ENCODE measurements around the gene STXBP2. TPM values are rescaled to one million over a fixed set of nuclear protein-coding genes. Genes with fewer than 3 reads are reported as not detected.
A peak's percentile ranks its signal among the peaks of the same experiment; 100 is the strongest.

Gene STXBP2
- total RNA-seq, 1 donor from 2014 or later, result 2.4 TPM

DNA sequence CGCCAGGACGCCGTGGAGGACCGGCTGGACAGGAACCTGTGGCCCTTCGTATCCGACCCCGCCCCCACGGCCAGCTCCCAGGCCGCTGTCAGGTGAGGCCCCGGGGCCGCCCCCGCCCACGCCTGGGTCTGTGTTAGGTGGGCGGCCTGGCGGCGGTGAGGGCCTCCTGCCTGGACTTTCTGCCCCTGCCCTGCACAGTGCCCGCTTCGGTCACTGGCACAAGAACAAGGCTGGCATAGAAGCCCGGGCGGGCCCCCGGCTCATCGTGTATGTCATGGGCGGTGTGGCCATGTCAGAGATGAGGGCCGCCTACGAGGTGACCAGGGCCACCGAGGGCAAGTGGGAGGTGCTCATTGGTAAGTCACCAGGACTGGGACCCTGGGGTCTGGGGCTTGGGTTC is 10.2 kb downstream of the STXBP2 start:
- no peak for DNase-seq (ENCODE audit: low spot score in 2 of 2)
- no peak for FAIRE-seq

DNA sequence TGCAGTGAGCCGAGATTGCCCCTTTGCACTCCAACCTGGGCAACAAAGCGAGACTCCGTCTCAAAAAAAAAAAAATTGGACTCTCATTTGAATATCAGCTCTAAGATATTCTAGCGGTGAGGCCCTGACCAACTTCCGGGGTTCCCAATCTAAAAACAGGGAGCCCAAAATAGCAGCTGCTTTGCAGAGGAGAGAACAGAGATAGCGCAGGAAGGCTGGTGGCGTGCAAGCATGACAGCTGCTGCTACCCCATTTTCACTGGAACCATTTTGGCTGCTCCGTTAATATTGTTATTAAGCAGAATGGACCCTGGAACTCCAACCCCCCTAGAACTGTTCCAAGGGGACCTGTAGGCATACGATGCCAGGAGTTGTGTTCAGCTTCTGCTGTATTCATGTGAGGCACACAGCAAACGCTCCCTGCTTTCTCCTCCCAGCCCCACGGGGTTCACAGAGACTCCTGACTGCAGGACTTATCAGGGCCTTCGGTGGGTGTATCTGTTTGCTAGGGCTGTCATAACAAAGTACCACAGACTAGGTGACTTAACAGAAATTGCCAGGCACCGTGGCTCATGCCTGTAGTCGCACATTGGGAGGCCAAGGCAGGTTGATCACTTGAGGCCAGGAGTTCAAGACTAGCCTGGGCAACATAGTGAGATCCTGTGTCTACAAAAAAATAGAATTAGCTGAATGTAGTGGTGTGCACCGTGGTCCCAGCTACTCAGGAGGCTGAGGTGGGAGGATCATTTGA is 11.5 kb downstream of the STXBP2 start:
- FAIRE-seq (no peak), DNase-seq (ENCODE audit: low spot score in 2 of 2) (no peak)

DNA sequence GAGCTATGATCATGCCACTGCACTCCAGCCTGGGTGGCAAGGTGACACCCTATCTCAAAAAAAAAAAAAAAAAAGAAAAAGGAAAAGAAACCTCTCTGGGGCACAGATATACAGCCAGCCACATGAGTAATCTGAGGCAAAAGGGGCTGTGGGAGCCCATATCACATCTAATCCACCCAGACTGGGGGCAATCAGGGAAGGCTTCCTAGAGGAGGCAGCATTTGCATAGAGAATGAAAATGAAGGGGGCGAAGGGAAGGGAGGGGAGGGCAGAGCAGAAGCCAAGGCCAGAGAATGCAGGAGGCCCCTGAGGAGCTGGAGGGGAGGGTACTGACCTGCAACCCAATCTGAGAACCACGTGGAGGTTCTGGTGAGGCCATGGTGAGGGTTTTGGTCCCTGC is 13.2 kb downstream of the STXBP2 start:
- no peak for FAIRE-seq
- DNase-seq (ENCODE audit: low spot score in 2 of 2), result no peak

DNA sequence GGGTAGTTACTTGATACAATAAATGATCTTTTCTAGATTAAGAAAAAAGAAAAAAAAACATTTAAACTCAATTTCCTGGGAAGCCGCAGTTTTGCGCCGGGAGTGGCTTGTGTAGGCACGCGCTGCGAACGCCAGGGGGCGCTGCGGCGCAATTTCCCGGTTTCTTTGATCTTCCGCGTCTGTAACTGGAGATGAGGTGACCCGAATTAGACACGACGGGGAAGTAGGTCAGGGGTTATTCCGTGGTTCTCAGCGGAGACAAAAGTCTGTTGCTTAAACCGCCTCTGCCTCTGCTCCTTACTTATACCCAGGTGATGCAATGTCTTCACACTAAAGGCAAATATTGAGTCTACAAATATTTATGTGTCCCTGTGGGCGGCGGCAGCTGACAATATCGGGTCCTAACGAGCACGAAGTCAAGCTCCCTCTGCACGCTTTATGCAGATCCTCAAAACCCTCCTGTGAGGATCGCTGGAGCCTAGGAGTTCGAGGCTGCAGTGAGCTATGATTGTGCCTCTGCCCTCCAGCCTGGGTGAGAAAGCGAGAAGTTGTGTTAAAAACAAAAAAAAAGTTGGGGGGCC is 15.2 kb downstream of the STXBP2 start:
- FAIRE-seq, result no peak
- peak; percentile 73 to 88 for DNase-seq (ENCODE audit: low spot score in 2 of 2)

DNA sequence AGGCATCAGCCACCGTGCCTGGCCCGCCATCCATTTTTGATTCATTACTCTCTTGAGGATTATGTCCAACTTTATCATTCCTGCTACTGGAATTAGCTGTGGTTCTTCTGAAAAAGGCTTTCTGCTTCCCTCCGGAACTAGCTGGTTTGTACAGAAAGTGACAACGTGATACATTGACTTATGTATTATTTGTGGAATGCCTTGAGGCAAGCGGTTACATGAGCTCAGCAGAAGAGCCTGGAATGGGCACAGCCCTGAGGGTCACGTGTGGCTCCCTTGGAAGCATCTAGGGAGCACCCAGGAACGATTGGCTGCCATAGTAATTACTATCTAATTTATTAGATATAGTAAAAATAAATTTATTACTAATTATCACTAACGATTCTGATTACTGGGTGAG is 17.5 kb downstream of the STXBP2 start:
- FAIRE-seq (no peak), DNase-seq (ENCODE audit: low spot score in 2 of 2) (no peak)

DNA sequence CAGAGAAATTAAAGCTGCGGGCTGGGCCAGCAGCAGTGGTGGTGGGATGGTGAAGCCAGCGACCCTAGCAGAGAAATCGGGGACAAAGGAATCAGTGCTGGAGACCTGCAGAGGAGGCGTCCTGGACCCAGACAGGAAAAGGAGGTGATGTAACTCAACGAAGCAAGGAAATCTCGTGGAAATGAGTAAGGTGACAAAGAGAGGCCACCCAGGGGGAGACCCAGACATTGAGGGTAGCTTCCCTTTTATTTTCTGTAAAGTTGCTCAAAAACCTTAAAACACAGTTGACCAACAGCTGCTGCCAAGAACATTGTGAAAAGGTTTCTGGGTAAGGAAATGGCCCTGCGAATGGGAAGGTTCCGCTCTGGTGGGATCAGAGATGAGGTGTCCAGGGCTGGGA is 18.7 kb downstream of the STXBP2 start:
- FAIRE-seq (no peak), DNase-seq (ENCODE audit: low spot score in 2 of 2) (no peak)

DNA sequence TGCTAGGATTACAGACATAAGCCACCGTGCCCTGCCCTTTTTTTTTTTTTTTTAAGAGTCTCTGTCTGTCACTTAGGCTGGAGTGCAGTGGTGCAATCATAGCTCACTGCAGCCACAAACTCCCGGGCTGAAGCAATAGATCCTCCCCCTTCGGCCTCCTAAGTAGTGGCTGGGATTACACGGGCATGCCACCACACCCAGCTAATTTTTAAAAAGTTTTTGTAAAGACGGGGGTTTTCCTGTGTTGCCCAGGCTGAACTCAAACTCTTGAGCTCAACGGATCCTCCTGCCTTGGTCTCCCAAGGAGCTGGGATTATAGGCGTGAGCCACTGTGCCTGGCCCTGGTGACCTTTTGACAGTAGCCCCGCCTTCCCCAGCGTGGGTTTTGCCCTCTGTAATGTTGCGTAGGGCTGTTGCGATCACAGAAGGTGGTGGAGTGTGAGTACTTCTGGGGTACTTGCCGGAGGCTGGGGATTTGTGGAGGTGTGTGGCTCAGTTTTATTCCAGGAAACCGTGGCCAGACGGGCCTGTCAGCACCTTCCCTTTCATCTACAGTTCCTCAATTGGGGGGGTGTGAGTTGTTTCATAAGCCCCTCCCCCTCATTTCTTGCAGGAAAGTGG is 20.3 kb downstream of the STXBP2 start:
- DNase-seq (ENCODE audit: low spot score in 2 of 2) (no peak), FAIRE-seq (no peak)

DNA sequence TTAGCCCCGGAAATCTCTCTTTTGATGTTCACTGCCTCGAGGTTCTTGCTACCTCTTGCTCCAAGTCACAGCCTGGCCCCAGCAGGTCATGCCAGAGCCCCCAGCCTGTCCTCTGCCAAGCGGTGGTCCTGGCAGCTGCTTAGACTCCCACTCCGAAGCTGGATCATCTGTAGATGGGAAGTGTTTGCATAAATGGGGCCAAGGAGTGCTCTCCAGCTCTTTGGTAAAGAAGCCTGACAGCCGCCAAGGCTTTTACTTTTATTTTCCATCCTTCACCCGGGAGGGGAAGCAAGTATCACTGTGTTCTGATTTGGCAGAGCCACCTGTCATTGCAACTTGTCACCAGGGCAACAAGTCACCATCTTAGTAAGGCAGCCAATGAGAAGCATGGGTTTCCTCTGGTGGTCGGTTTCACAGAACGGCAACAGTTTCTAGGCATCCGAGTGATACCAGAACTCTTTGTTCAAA is 21.3 kb downstream of the STXBP2 start:
- DNase-seq (ENCODE audit: low spot score in 2 of 2) (no peak), FAIRE-seq (no peak)

DNA sequence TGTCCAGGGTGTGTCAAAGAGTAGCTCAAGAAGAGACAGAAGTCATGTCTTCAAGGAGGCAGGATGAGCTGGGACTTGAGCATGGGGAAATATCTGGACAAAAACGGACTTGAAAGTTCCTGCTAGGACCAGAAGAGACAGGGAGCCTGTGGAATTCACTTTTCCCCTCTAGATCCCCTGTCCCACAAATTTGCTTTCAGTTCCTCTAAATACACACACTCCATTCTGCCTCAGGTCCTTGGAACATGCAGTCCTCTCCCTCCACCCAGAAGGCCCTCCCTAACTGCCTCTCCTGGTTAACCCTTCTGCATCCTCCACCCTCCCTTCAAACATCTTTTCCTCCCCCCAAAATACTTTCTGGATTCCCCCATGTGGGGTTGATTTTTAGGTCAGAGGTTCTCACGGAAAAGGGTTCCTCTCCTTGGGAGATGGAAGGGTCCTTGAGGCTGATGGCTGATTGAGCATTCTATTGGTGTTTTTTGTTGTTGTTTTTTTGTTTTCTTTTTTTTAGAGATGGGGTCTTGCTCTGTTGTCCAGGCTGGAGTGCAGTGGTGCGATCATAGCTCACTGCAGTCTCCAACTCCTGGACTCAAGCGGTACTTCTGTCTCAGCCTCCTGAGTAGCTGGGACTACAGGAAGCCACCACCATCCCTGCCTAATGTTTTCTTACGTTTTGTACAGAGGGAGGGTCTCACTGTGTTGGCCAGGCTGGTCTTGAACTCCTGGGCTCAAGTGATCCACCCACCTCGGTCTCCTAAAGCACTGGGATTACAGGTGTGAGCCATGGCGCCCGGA is 25.0 kb downstream of the STXBP2 start:
- FAIRE-seq (no peak), DNase-seq (ENCODE audit: low spot score in 2 of 2) (no peak)

DNA sequence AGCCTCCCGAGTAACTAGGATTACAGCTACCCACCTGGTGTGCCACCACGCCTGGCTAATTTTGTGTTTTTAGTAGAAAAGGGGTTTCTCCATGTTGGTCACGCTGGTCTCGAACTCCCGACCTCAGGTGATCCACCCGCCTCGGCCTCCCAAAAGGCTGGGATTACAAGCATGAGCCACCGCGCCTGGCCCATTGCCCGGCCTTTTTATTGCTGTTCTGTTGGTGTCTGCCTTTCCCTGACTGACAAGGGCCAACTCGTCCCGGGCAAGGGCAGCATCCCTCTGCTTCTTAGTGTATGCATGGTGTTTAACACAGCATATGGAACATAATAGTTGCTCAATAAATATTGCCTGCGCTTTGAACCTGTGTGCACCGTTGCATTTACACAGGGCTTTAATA is 25.7 kb downstream of the STXBP2 start:
- no peak for FAIRE-seq
- no peak for DNase-seq (ENCODE audit: low spot score in 2 of 2)

DNA sequence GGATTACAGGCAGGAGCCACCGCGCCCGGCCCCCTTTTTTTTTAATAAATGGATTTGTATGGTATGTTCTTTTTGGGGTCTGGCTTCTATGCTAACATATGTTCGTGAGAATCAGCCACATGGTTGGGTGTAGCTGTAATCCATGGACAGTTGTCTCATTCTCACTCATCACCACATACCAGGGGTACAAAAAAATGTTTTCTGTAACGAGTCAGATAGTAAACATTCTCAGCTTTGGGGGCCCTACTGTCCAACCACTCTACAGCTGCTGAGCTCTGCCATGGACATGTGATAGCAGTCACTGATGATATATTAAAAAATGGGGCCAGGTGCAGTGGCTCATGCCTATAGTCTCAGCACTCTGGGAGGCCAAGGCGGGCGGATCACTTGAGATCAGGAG is 26.8 kb downstream of the STXBP2 start:
- FAIRE-seq (no peak), DNase-seq (ENCODE audit: low spot score in 2 of 2) (no peak)

DNA sequence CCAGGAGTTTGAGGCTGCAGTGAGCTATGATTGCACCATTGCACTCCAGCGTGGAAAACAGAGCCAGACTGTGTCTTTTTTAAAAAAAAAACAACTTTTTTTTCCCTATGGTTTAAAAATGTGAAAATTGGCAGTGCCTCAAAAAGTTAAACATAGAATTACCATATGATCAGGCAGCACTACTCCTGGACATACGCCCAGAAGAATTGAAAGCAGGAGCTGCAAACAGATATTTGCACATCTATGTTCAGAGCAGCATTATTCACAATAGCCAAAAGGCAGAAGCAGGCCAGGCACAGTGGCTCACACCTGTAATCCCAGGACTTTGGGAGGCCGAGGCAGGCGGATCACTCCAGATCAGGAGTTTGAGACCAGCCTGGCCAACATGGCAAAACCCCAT is 28.2 kb downstream of the STXBP2 start:
- no peak for DNase-seq (ENCODE audit: low spot score in 2 of 2)
- no peak for FAIRE-seq

DNA sequence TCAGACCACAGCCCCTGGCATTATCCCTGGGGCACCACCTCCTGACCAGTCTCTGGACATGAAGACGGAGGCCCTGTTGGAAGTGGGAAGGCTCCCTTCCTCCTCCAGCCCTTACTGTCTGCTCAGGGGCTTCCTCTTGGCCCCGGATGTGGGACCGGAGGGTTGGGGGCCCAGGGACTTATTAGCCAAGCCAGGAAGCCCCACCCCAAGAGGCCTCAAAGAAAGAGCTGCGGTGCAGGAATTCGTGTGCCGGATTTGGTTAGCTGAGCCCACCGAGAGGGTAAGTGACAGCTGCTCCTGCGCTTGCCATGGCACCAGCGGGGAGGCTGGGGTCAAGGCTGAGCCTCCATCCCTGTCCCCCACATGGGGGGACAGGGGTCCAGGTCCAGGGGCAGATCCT is 31.9 kb downstream of the STXBP2 start, which contains the start of gene RETN:
TSS of gene RETN (plus strand) at position 208 of the 400 bp plus-strand sequence. CDS start 278 bp downstream, outside the sequence.
- DNase-seq (ENCODE audit: low spot score in 2 of 2), result no peak
- no peak for FAIRE-seq

DNA sequence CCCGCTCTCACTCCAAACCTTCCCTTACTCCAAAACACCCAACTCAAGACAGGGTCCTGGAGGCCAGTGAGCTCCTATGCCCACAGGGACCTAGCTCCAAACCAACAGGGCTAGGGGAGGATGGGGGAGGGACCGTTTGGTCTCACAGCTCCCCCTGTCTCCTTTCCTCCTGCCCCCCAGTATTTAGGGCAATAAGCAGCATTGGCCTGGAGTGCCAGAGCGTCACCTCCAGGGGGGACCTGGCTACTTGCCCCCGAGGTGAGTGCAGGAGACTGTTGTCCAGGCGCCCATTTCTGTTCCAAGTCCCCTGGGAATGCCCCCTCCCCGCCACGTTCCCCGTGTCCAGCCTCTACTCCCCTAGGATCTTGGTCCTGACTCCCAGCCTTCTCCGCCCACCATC is 32.7 kb downstream of the STXBP2 start:
- DNase-seq (ENCODE audit: low spot score in 2 of 2), result no peak
- no peak for FAIRE-seq

DNA sequence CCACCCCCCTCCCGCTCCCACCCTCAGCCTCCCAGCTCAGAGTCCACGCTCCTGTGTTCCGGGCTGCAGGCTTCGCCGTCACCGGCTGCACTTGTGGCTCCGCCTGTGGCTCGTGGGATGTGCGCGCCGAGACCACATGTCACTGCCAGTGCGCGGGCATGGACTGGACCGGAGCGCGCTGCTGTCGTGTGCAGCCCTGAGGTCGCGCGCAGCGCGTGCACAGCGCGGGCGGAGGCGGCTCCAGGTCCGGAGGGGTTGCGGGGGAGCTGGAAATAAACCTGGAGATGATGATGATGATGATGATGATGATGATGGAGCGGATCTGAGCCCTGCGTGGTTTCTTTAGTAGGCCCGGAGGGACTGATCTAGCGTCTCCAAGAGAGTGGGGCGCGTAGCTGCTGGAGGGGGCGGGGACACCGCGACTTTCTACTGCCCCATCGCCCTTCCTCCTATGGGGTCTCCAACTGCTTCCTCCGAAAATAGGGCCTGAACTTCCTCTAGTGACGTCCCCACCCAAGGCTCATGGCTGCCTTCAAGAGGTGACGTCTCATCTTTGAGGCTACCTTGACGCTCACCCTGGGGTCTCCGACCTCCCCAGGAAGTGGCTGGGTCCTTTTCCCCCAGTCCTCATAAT is 33.4 kb downstream of the STXBP2 start:
- DNase-seq (ENCODE audit: low spot score in 2 of 2), result peak in 1 of 2 donors; percentile 73

DNA sequence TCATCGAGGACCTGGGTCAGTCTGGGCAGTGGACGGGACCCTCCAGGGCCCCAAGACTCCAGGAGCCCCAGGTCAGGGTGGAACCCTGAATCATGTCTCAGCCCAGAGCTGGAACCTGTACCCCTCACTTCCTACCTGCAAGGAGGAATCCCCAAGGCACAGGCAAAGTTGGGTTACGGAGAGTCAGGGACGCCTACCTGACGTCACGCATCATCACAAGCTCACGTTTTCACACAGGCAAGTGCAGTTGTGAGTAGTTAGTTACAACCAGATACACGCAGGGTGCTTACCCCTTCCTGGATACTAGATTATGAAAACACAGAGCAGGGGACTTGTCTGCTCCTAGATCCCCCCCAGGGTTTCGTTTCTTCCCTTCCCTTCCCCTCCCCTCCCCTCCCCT is 33.9 kb downstream of the STXBP2 start:
- DNase-seq (ENCODE audit: low spot score in 2 of 2), result no peak
- no peak for FAIRE-seq

More for the DNA sequence above, 33.4 kb downstream of the STXBP2 start:
- FAIRE-seq, result no peak

DNA sequence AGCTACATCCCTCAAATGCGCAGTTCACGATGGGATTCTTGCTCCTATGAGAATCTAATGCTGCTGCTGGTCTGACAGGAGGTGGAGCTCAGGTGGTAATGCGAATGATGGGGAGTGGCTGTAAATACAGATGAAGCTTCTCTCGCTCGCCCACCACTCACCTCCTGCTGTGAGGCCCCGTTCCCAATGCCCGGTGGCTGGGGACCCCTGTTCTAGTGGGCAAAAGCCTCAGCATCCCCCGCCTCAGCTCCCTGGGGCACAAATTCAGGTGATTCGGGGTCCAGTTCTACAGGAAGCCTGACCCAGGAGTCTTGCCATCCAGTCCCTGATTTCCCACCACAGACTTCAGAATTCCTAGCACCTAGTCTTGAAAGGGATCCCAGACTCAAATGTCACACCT is 35.6 kb downstream of the STXBP2 start:
- FAIRE-seq (no peak), DNase-seq (ENCODE audit: low spot score in 2 of 2) (no peak)

DNA sequence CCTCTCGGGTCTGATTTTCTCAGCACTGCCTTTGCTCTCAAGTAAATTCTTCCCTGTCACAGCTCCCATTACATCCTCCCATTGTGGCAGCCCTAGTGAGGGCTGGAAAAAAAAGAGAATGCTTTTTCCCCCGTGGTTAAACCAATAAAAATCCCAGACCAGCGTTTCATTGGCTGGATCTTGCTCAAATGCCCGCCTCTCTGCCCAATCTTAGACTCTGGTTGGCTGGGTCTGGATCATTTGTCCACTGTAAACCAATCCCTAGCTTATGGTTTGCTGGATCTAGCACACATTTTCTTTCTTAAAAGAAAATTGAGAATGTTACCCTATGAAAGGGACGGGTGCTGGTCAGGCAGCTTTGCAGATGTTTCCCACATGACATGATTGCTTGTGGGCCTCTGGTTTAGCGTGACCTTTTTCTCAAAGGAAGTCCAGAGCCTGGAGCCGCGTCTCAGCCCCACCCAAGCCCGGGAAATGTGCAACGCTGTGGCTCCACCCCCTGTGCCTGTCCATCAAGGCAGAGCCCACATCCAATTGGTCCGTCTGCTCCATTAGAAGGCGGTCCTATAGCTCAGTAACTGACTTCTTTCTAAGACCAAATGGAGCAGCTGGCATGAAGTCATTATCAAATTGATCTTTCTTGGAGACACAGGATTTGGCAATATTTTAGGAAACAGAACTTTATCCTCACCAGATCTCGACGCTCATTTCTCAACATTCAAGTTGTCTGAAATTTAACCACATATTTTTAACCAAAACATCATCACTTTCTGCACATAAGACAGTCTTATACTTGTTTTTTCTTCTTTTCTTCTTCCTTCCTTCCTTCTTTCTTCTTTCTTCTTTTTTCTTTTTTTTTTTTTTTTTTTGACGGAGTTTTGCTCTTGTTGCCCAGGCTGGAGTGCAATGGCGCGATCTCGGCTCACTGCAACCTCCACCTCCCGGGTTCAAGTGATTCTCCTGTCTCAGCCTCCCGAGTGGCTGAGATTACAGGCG is 37.4 kb downstream of the STXBP2 start:
- DNase-seq (ENCODE audit: low spot score in 2 of 2) (no peak), FAIRE-seq (no peak)

DNA sequence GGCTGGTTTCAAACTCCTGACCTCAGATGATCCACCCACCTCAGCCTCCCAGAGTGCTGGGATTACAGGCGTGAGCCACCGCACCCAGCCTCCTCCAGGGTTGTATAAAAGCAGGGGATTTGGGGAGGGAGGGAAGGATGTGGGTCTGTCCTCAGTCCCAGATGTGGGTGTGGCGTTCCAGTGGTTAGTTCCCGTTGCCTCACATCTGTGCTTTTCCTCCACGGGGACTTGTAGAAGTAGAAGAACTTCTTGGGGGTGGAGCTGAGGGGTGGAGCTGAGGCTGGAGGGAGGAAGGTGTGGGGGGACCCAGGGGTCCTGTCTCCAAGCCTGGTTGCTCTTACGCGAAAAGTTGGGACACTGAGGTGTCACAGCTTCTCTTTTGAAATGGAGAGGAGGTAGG is 39.5 kb downstream of the STXBP2 start:
- FAIRE-seq (no peak), DNase-seq (ENCODE audit: low spot score in 2 of 2) (no peak)

All from frontal cortex (tissue), 4 donors.